Activated T-helper 17 cell treated with anti-CD3 and anti-CD28 coated beads, Interleukin-2, amount 50 U/mL, for 72 hours (primary cell): ENCODE data around the gene TMEM150A. TPM values are rescaled to one million over a fixed set of nuclear protein-coding genes. Genes with fewer than 3 reads are reported as not detected.
"Not testable (repeated sequence)": the region's sequence is repeated elsewhere in the genome, so short reads cannot be mapped to it uniquely, and the experiment has no call there.

ENCODE experiments used
- ATAC-seq: fragments of 150-1000 bp; cut with Tn5 transposase; replicated peaks from 2 replicates; pipeline ENCODE4 v1.10.0; 2021; ENCODE audit warnings: mild to moderate bottlenecking, moderate library complexity
- H3K27ac Mint-ChIP-seq: one replicate; pipeline ENCODE4 v1.8.0; 2022; ENCODE audit warnings: mixed read lengths
- H3K27me3 Mint-ChIP-seq: one replicate; pipeline ENCODE4 v1.8.0; 2022; ENCODE audit warnings: mixed read lengths
- H3K36me3 Mint-ChIP-seq: one replicate; pipeline ENCODE4 v1.8.0; 2022; ENCODE audit warnings: low read depth, mild to moderate bottlenecking, mixed read lengths
- H3K4me1 Mint-ChIP-seq: one replicate; pipeline ENCODE4 v1.8.0; 2022; ENCODE audit warnings: mixed read lengths
- H3K4me3 Mint-ChIP-seq: one replicate; pipeline ENCODE4 v1.8.0; 2022; ENCODE audit warnings: mild to moderate bottlenecking, mixed read lengths
- H3K9me3 Mint-ChIP-seq: one replicate; pipeline ENCODE4 v1.8.0; 2022; ENCODE audit warnings: mixed read lengths
- total RNA-seq, 2 donors: library from RNA; stranded (reverse); gene quantifications; one replicate each; pipeline ENCODE4 v1.2.3, GENCODE V29; 2022

The TMEM150A gene
- total RNA-seq, 2 donors from 2014 or later, result 3.3 to 3.7 TPM

DNA sequence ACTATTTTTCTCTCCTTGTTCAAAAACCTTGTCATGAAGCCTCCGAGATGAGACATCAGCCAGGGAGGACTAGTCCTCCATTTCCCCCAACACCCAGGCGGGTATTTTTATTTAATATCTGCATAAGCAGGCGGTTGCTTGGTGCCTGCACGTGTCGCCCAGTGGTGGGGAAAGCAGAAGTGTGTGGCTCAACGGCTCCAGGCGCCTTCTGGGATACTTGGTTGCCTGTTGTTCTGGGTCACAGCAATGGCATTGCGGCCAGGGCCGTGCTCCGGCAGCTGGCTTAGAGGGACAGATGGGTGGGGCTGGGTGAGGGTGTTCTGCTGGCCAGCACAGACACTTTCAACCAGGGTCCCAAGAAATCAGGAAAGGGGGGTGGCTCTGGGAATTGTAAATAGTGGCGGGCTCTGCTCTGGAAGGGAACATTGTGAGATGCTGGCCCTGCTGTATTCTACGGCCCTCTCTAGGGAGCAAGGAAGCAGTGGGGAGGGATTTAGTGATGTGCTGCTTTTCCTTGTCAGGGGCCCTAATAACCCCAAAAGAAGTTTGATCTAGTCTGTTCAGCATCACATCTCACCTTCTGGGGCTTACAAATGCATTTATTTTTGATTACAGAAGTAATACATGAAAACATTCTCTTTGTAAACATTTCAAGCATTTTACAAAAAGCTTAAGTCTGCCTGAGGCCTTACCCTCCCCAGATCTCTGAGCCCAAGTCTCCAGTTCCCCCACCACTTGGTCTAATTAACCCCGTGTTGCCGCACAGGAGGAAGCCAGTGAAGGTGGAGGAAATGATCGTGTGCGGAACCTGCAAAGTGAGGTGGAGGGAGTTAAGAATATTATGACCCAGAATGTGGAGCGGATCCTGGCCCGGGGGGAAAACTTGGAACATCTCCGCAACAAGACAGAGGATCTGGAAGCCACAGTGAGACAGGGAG, 24.0 kb downstream of the TMEM150A start:
- peak; percentile 41 for ATAC-seq
- no peaks in the 10 kb centered on the region for H3K9me3 Mint-ChIP-seq
- H3K27me3 Mint-ChIP-seq, result no peaks in the 10 kb centered on the region
- peaks cover 44% of the 10 kb centered on the region for H3K36me3 Mint-ChIP-seq
- H3K4me1 Mint-ChIP-seq, result peaks cover 18% of the 10 kb centered on the region
- peak overlapping the region; percentile 97 for H3K27ac Mint-ChIP-seq
- peak overlapping the region; percentile 99 for H3K4me3 Mint-ChIP-seq

DNA sequence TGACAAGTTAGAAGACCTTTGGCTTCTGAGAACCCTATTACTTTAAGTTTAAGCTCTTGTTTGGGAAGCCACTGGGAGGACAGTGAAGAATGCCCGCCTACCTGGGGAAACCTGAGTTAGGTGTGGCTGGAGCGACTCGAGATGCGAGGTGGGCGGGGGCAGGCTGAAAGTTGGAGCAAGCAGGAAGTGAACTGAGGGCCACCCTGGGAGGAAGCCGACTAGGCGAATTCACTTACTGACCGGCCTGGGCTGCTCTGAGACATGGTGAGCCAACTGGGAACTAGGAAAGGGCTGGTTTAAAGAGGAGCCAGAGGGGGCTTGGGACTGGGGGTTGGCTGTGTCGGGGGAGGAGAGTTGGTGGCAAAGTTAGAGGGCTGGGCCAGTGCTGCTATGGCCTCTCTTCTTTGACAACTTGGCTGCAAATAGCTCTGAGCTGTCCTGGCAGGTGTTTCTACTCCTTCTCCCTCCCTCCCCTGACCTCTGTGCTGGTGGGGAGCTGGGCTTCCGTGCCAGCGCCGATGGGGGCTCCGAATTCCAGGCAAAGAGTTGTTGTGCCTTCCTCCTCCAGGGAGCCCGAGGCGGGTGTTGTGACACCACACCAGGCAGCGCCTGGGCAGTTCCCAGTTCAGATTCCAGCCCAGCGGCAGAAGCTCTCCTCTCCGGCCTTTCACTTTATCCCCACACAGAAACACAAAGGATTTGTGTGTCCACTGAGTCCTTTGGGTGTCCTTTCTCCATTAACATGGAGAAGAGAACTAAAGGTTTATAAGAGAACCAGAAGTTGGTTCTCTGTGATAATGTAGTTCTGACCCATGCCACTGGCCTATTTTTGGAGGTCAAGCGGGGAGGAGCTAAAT, 24.9 kb downstream of the TMEM150A start, which contains the start of gene VAMP8:
Gene VAMP8 (plus strand): TSS at position 201 of the 857 bp plus-strand sequence. CDS start 61 bp downstream, at position 262.
- H3K4me1 Mint-ChIP-seq, result peaks cover 16% of the 10 kb centered on the region
- no peaks in the 10 kb centered on the region for H3K9me3 Mint-ChIP-seq
- H3K27me3 Mint-ChIP-seq, result no peaks in the 10 kb centered on the region
- peak within 1 kb of the TSS; percentile 99 for H3K4me3 Mint-ChIP-seq
- peaks cover 39% of the 10 kb centered on the region for H3K36me3 Mint-ChIP-seq
- H3K27ac Mint-ChIP-seq, result peak within 1 kb of the TSS; percentile 97
- peak; percentile 90 for ATAC-seq

DNA sequence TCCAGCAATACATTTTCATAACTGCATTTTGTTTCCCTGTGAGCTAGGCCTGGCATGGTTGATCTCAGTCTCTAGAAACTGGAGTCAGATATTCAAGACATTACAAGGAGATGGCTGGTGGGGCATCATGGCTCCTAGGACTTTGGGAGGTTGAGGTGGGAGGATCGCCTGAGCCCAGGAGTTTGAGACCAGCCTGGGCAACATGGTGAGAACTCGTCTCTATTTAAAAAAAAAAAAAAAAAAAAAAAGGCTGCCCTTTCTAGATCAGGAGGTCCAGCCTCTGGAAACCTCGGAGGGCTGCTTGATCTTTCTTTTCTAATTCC, 25.5 kb downstream of the TMEM150A start:
- Mint-ChIP-seq H3K27ac (peak overlapping the region; percentile 97), H3K27me3 (no peaks in the 10 kb centered on the region), H3K36me3 (peaks cover 34% of the 10 kb centered on the region), H3K9me3 (no peaks in the 10 kb centered on the region), H3K4me1 (peaks cover 16% of the 10 kb centered on the region), H3K4me3 (peak overlapping the region; percentile 99)
- no peak for ATAC-seq

DNA sequence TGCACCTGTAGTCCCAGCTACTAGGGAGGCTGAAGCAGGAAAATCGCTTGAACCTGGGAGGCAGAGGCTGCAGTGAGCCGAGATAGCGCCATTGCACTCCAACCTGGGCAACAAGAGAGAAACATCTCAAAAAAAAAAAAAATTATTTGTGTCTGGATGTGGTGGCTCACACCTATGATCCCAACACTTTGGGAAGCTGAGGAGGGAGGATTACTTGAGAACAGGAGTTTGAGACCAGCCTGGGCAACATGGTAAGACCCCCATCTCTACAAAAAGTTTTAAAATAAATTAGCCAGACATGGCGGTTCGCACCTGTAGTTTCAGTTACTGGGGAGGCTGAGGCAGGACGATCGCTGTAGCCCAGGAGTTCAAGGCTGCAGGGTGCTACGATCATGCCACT, 26.8 kb downstream of the TMEM150A start:
- peaks cover 25% of the 10 kb centered on the region for H3K36me3 Mint-ChIP-seq
- no peaks in the 10 kb centered on the region for H3K27me3 Mint-ChIP-seq
- H3K4me1 Mint-ChIP-seq, result peaks cover 16% of the 10 kb centered on the region
- no peak overlapping the region for H3K4me3 Mint-ChIP-seq
- no peaks in the 10 kb centered on the region for H3K9me3 Mint-ChIP-seq
- no peak for ATAC-seq
- no peak overlapping the region for H3K27ac Mint-ChIP-seq

DNA sequence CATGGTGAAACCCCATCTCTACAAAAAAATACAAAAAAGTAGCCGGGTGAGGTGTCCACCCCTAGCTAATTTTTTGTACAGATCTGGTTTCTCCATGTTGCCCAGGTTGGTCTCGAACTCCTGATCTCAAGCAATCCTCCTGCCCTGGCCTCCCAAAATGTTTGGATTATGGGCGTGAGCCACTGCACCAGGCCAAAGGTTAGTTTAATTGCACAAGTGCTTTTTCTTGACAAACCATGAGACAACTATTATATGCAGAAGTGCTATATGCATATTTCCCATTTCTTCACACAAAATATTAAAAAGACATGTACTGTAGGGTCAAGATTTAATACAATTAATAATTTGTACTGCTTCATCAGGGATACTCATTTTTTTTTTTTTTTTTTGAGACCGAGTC, 36.2 kb downstream of the TMEM150A start:
- Mint-ChIP-seq H3K9me3 (no peaks in the 10 kb centered on the region), H3K4me3 (no peak overlapping the region), H3K27me3 (no peaks in the 10 kb centered on the region), H3K4me1 (no peaks in the 10 kb centered on the region), H3K36me3 (no peaks in the 10 kb centered on the region), H3K27ac (no peak overlapping the region)
- ATAC-seq, result no peak

DNA sequence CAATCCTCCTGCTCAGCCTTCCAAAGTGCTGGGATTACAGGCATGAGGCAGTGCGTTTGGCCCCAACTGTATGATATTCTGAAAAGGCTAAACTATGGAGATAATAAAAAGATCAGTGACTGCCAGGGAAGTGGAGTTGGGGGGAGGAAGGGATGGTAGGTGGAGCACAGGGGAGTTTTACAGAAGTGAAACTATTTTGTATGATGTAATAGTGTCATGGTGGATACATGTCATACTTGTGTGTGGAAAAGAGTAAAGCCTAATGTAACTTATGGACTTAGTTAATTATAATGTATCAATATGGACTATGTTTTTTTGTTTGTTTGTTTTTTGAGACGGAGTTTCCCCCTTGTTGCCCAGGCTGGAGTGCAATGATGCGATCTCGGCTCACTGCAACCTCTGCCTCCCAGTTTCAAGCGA, 38.3 kb downstream of the TMEM150A start:
- no peak for ATAC-seq
- H3K9me3 Mint-ChIP-seq, result no peaks in the 10 kb centered on the region
- peaks cover 4% of the 10 kb centered on the region for H3K4me1 Mint-ChIP-seq
- H3K4me3 Mint-ChIP-seq, result no peak overlapping the region
- H3K27ac Mint-ChIP-seq, result no peak overlapping the region
- no peaks in the 10 kb centered on the region for H3K27me3 Mint-ChIP-seq
- H3K36me3 Mint-ChIP-seq, result peaks cover 11% of the 10 kb centered on the region

DNA sequence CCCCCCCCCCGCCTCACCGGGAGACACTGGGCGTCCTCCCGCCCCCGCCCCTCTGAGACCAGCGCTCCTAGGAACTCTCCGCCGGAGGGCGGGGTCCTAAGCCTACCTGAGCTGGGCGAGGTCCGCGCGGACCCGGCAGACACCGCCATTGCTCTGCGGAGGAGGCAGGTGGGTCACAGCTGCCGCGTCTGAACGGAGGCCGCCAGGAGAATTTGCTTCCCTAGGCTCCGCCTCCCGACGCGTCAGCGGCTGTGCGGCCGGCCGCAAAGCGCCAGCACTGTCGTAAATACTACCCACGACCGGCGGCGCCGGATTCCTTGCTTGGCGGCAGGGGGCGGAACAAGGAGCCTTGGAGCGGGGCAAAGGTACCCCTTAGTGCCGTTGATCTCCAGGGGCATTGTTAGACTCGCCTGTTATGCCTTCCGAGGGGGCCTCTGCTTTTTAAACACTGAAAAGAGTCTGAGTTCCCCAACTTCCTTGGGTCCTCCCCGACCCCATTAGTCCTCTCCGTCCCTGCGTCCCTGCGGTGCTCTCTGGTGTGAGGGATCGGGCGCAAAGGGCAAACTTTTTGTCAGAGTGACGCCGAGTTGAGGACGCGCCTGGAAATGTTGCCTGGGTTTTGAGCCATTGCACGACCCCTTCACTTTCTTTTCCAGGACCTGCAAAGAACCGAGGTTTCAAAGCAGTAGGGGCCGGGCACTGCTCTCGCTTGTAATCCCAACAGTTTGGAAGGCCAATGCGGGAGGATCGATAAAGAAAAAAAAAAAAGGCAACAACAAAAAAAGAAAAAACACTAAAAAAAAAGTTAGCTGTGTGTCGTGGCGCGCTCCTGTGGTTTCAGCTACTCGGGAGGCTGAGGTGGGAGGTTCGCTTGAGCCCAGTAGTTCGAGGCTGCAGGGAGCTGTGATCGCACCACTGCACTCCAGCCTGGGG, 41.0 kb downstream of the TMEM150A start, which contains the start of gene GGCX:
Gene GGCX (minus strand): TSS at position 214 of the 933 bp plus-strand sequence. CDS start 65 bp downstream, at position 149.
- H3K27me3 Mint-ChIP-seq, result no peaks in the 10 kb centered on the region
- peaks cover 4% of the 10 kb centered on the region for H3K4me1 Mint-ChIP-seq
- peaks cover 29% of the 10 kb centered on the region for H3K36me3 Mint-ChIP-seq
- no peaks in the 10 kb centered on the region for H3K9me3 Mint-ChIP-seq
- peak within 1 kb of the TSS; percentile 92 for H3K27ac Mint-ChIP-seq
- peak within 1 kb of the TSS; percentile 93 for H3K4me3 Mint-ChIP-seq
- peak; percentile 97 for ATAC-seq

DNA sequence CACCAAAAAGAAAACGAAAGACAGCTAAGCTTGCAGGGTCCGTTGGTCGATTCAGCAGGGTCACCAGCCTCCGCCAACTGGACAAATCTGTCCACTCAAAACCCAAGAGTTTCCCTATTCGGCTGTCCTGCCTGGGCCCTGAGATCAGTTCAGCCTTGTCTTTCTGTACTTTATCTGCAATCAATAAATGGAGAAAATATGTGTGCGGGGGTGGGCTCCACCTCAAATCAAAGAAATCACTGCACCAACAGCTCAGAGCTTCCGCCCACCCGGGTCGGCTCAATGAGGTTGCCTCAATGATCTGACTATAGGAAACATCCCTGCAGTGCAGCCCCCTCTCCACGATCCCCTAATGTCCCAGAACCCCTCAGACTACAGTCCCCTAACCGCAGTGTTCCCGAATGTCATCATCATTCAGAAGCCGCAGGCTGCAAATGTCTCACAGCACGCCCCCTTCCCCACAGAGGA, 41.7 kb downstream of the TMEM150A start:
- peaks cover 4% of the 10 kb centered on the region for H3K4me1 Mint-ChIP-seq
- H3K27ac Mint-ChIP-seq, result peak overlapping the region; percentile 92
- H3K36me3 Mint-ChIP-seq, result peaks cover 36% of the 10 kb centered on the region
- no peaks in the 10 kb centered on the region for H3K27me3 Mint-ChIP-seq
- peak; percentile 43 for ATAC-seq
- H3K4me3 Mint-ChIP-seq, result peak overlapping the region; percentile 93
- H3K9me3 Mint-ChIP-seq, result no peaks in the 10 kb centered on the region

DNA sequence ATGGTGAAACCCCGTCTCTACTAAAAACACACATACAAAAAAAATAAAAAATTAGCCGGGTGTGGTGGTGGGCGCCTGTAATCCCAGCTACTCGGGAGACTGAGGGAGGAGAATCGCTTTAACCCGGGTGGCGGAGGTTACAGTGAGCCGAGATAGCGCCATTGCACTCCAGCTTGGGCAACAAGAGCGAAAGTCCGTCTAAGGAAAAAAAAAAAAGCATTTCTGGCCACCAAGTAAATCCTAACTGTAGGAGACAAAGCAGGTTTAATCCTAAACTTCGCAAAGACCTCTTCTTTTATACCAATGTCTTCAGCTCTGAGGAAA, 42.1 kb downstream of the TMEM150A start:
- H3K4me1 Mint-ChIP-seq, H3K27me3 Mint-ChIP-seq, H3K9me3 Mint-ChIP-seq, ATAC-seq: not testable (repeated sequence)
- Mint-ChIP-seq H3K4me3 (peak overlapping the region; percentile 93), H3K27ac (peak overlapping the region; percentile 92), H3K36me3 (peaks cover 41% of the 10 kb centered on the region)

DNA sequence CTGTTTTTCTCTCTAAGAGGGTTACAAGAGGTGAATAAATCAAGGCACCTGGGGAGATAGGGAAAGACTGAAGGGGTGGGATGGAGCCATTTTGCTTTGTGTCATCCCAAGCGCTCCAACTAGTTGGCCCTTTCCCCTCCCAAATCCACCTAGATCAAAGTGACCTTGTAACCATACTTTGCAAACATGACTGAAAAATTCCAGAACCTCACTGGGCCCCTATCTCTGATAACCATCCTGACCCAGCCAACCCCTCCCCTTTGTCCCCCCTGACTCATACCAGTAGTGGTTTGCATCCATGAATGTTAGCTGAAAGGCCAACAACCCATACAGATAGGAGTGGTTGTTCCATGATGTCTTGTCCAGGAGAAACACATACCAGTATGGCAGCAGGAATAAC, 44.3 kb downstream of the TMEM150A start:
- peaks cover 63% of the 10 kb centered on the region for H3K36me3 Mint-ChIP-seq
- H3K4me1 Mint-ChIP-seq, result peaks cover 4% of the 10 kb centered on the region
- no peaks in the 10 kb centered on the region for H3K9me3 Mint-ChIP-seq
- no peaks in the 10 kb centered on the region for H3K27me3 Mint-ChIP-seq
- no peak overlapping the region for H3K27ac Mint-ChIP-seq
- H3K4me3 Mint-ChIP-seq, result no peak overlapping the region
- no peak for ATAC-seq

DNA sequence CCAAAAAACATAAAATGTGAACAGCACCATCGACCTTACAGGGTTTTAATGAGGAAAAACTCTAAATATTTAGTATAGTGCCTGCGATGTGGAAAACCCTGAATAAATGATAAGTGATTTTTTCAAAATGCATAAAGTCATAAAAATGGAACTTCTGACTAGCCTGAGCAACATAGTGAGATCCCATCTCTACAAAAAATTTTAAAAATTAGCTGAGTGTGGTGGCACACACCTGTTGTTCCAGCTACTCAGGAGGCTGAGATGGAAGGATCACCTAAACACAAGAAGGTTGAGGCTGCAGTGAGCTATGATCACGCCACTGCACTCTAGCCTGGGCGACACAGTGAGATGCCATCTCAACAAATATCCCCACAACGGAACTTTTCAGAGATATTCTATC, 45.4 kb downstream of the TMEM150A start:
- no peak for ATAC-seq
- Mint-ChIP-seq H3K4me1 (peaks cover 6% of the 10 kb centered on the region), H3K27ac (no peak overlapping the region), H3K36me3 (peaks cover 73% of the 10 kb centered on the region), H3K4me3 (no peak overlapping the region), H3K9me3 (no peaks in the 10 kb centered on the region), H3K27me3 (no peaks in the 10 kb centered on the region)

DNA sequence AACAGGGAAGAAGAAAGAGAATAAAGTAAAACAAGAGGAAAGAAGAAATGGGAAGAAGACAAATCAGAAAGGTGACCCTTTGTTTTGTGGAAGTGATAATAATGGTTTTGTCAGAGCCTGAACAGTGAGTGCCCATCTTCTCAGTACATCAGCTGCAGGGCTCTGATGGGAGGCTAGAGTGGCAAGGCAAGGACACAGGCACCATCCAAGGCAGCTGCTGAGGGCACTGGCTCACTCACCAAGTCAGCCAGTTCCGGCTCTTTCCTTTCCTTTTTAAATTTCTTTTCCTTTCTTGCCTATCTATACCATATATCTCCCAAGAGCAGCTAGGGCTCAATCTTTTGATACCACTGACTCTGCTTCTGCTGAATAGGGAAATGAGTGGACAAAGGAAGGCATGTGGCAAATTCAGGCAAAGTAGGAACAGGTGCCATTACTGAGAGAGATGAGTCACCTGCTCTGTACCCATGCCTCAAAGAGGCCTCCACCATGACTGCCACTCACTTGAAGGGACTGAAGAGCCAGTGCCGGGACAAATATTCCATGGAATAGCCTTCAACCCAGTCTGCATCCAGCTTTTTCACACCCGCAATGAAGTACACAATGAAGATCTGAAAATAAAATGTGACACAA, 47.4 kb downstream of the TMEM150A start:
- Mint-ChIP-seq H3K4me3 (no peak overlapping the region), H3K9me3 (no peaks in the 10 kb centered on the region), H3K27me3 (no peaks in the 10 kb centered on the region), H3K27ac (peak overlapping the region; percentile 11), H3K4me1 (peaks cover 3% of the 10 kb centered on the region), H3K36me3 (peaks cover 92% of the 10 kb centered on the region)
- peak; percentile 45 for ATAC-seq

DNA sequence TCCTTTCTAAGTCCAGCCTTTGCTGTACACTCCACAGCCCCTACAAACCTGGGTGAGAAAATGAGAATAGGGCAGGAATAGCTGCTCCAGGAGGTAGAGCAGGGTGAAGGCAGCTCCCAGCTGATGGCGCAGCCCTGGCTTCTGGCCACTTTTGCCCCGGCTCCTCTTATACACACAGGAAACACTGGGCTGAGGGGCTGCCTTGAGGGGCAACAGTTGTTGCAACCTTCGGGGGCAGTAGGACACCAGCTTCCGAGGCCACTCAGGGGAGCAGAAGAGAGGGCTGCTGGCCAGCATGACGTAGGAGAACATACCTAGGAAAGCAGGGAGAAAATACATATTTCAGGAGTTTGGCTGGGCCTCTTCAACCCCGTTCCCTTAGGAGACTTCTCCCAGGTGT, 49.3 kb downstream of the TMEM150A start:
- H3K9me3 Mint-ChIP-seq, result no peaks in the 10 kb centered on the region
- H3K4me1 Mint-ChIP-seq, result peaks cover 3% of the 10 kb centered on the region
- no peak overlapping the region for H3K4me3 Mint-ChIP-seq
- H3K27ac Mint-ChIP-seq, result no peak overlapping the region
- H3K27me3 Mint-ChIP-seq, result no peaks in the 10 kb centered on the region
- H3K36me3 Mint-ChIP-seq, result peaks cover 89% of the 10 kb centered on the region
- no peak for ATAC-seq
